IPS DF 6.9 (cell line): ENCODE data around the gene SYTL2.
"Not testable (repeated sequence)": the region's sequence is repeated elsewhere in the genome, so short reads cannot be mapped to it uniquely, and the experiment has no call there.

Experiments used
- DNase-seq: peaks from one replicate; pipeline ENCODE4 v3.0.0-alpha.2; 2013; ENCODE audit warnings: low read depth, low spot score
- H3K27ac ChIP-seq: one replicate; pipeline ENCODE4 v1.5.1; 2013; ENCODE audit warnings: low read length, control low read depth
- H3K27me3 ChIP-seq: 2 replicates; pipeline ENCODE4 v1.6.1; 2013; ENCODE audit warnings: mild to moderate bottlenecking, low read length; ENCODE audit not compliant: control insufficient read depth, insufficient read depth
- H3K36me3 ChIP-seq: 2 replicates; pipeline ENCODE4 v1.6.1; 2013; ENCODE audit warnings: low read length; ENCODE audit not compliant: control insufficient read depth, insufficient read depth
- H3K4me1 ChIP-seq: 2 replicates; pipeline ENCODE4 v1.6.1; 2013; ENCODE audit warnings: low read length; ENCODE audit not compliant: control insufficient read depth, insufficient read depth
- H3K4me3 ChIP-seq: 2 replicates; pipeline ENCODE4 v1.5.1; 2013; ENCODE audit warnings: mild to moderate bottlenecking, low read length
- H3K9me3 ChIP-seq: 2 replicates; pipeline ENCODE4 v1.6.1; 2013; ENCODE audit warnings: low read length, inconsistent platforms; ENCODE audit not compliant: control insufficient read depth, insufficient read depth
- WGBS: extraction: QIAGEN DNeasy Blood & Tissue Kit; methylation state at CpG from one replicate; pipeline ENCODE4 v1.1.7; 2013; ENCODE audit warnings: mixed read lengths, missing lambda C conversion rate; ENCODE audit not compliant: insufficient read length, insufficient coverage; 5-methylcytosine and 5-hydroxymethylcytosine counted together

The SYTL2 gene

GRCh38 chr11:85798361-85798760, 12.6 kb downstream of the SYTL2 start:
- no peaks in the 10 kb centered on the region for H3K36me3 ChIP-seq
- H3K27me3 ChIP-seq: no peaks in the 10 kb centered on the region
- H3K4me1 ChIP-seq: no peaks in the 10 kb centered on the region
- WGBS: no CpG with 5 or more reads among the region's 4 CpGs
- no peaks in the 10 kb centered on the region for H3K9me3 ChIP-seq
- H3K27ac ChIP-seq: no peak overlapping the region
- no peak overlapping the region for H3K4me3 ChIP-seq
- no peak for DNase-seq

GRCh38 chr11:85795712-85796487, 15.0 kb downstream of the SYTL2 start:
- no peak overlapping the region for H3K27ac ChIP-seq
- no peak for DNase-seq
- no CpG with 5 or more reads among the region's 4 CpGs for WGBS
- no peaks in the 10 kb centered on the region for H3K4me1 ChIP-seq
- H3K9me3 ChIP-seq: no peaks in the 10 kb centered on the region
- H3K4me3 ChIP-seq: no peak overlapping the region
- H3K27me3 ChIP-seq: no peaks in the 10 kb centered on the region
- no peaks in the 10 kb centered on the region for H3K36me3 ChIP-seq

DNA sequence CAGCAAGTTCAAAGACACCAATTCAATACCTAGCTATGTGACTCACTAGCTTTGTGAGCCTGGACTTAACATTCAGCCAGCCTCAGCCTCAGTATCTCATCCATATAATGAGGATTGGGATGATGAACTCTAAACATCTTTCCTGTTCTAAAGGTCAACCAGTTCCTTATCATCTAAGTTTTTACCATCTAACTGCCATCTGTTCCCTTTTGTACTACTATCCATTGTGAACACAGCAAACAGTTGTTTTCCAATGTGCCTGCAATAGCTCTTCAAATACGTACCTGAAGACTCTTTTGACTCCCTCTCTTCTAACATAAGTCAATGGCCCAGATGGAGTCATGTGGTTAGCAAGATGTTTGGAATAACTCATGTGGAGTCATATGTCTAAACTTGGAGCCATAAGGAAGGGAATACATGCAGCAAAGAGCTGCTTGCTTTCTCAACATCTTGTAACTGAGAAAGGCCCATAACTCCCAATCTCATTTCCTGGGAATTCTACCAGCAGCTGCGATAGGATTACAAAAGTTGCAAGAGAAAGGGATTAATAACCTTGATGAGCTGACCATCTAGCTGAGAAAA, 19.4 kb downstream of the SYTL2 start:
- no peak overlapping the region for H3K4me3 ChIP-seq
- no peaks in the 10 kb centered on the region for H3K9me3 ChIP-seq
- no peaks in the 10 kb centered on the region for H3K27me3 ChIP-seq
- H3K27ac ChIP-seq: no peak overlapping the region
- WGBS: no CpG with 5 or more reads among the region's 2 CpGs
- no peaks in the 10 kb centered on the region; the same call in 1 of the 2 replicates for H3K4me1 ChIP-seq
- no peak for DNase-seq
- H3K36me3 ChIP-seq: no peaks in the 10 kb centered on the region

DNA sequence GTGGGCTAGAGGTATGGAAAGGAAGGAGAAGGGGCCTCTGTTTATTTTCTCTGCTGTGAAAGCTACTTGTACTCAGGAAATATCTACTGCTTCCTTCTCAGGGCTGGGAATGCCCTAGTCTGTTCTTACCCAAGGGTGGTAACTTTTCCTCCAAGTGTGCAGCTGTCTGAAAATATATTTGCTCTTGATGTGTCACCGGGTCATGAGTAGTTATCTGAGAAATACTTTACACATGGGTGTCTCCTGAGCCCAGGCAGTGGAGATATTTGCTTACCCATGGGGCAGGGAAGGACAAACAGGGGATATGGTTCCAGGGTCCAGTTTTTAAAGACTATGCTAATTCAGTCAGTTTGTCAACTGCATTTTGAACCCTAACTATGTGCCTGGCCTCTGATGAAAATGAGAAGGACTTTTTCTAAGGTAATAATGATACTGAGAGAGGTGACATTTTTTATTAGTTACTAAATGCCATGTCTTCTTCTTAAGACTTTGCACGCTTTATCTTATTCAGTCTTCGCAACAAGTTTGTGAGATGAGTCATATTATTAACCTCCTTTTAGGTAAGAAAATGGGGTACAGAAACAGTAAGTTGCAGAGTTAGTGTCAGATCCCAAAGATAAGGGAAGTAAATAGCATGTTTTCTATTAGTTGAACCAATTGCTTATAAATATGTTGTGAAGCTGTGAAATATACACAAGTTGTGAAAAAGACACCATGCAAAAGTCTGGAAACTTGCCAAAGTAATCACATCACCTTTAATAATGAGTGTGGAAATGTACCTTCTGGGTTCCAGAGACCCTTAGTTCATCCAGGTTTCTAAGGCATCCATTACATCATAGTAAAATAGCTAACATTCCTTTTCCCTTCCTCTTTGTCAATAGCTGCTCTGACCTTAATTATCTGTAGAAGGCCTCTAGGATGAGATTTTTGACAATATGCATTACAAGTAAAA, 22.9 kb downstream of the SYTL2 start:
- Histone ChIP-seq H3K4me3 (no peak overlapping the region), H3K27me3 (no peaks in the 10 kb centered on the region), H3K27ac (no peak overlapping the region), H3K36me3 (no peaks in the 10 kb centered on the region), H3K4me1 (no peaks in the 10 kb centered on the region; the same call in 1 of the 2 replicates), H3K9me3 (no peaks in the 10 kb centered on the region)
- WGBS: no CpG with 5 or more reads among the region's 3 CpGs
- DNase-seq: no peak

DNA sequence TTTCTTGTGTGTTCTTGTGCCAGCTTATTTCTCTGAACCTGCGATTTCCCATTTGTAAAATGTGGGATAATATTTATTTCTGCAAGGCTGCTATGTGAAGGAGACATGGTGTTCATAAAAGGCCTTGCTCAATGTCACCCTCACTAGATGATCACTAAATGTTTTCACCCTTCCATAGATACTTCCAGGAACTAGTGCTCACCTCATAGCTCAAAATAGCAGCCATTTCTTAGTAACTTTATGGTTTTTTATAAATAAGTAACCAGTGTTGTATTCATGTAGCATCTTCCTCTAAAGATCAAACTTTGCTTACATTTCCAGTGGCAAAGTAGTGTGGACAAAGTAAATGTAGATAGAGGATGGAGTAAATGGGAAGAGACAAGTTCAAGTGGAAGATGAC, 23.8 kb downstream of the SYTL2 start:
- DNase-seq: no peak
- H3K27me3 ChIP-seq: no peaks in the 10 kb centered on the region
- H3K27ac ChIP-seq: no peak overlapping the region
- H3K9me3 ChIP-seq: no peaks in the 10 kb centered on the region
- H3K4me1 ChIP-seq: no peaks in the 10 kb centered on the region; the same call in 1 of the 2 replicates
- WGBS: no CpG with 5 or more reads among the region's 1 CpG
- no peaks in the 10 kb centered on the region for H3K36me3 ChIP-seq
- no peak overlapping the region for H3K4me3 ChIP-seq

GRCh38 chr11:85784480-85785265, 26.3 kb downstream of the SYTL2 start:
- H3K9me3 ChIP-seq: no peaks in the 10 kb centered on the region
- H3K27ac ChIP-seq: no peak overlapping the region
- no peaks in the 10 kb centered on the region for H3K27me3 ChIP-seq
- no peaks in the 10 kb centered on the region; the same call in 1 of the 2 replicates for H3K4me1 ChIP-seq
- no peaks in the 10 kb centered on the region for H3K36me3 ChIP-seq
- peak; percentile 31 for DNase-seq
- no CpG with 5 or more reads among the region's 6 CpGs for WGBS
- H3K4me3 ChIP-seq: no peak overlapping the region

- no CpG with 5 or more reads among the region's 1 CpG for WGBS
- H3K27ac ChIP-seq: no peak overlapping the region
- H3K36me3 ChIP-seq: no peaks in the 10 kb centered on the region
- H3K9me3 ChIP-seq: no peaks in the 10 kb centered on the region
- H3K4me3 ChIP-seq: no peak overlapping the region
- DNase-seq: no peak
- no peaks in the 10 kb centered on the region; the same call in 1 of the 2 replicates for H3K4me1 ChIP-seq
- H3K27me3 ChIP-seq: no peaks in the 10 kb centered on the region
Measured at GRCh38 chr11:85783758-85784157, 27.2 kb downstream of the SYTL2 start.

DNA sequence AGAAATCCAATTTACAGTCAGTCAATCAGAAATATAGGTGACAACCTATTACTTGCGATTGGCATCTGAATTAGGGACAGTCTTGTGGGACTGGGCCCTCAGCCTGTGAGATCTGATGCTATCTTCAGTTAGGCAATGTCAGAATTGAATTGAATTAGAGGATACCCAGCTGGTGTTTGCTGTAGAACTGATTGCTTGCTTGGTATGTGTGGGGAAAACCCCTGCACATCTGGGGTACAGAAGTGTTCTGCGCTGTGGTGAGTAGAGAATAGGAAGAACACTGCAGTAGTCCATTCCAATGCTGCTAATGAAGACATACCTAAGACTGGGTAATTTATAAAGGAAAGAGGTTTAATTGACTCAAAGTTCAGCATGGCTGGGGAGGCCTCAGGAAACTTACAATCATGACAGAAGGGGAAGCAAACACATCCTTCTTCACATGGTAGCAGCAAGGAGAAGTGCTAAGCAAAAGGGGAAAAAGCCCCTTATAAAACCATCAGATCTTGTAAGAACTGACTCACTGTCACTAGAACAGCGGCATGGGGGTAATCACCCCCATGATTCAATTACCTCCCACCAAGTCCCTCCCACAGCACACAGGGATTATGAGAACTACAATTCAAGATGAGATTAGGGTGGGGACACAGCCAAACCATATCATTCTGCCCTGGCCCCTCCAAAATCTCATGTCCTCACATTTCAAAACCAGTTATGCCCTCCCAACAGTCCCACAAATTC, 30.0 kb downstream of the SYTL2 start:
- not testable (repeated sequence) for H3K27ac ChIP-seq, H3K4me3 ChIP-seq, H3K4me1 ChIP-seq, H3K9me3 ChIP-seq, H3K36me3 ChIP-seq, DNase-seq, H3K27me3 ChIP-seq
- no CpG with 5 or more reads among the region's 3 CpGs for WGBS

- H3K27ac ChIP-seq: no peak overlapping the region
- no peaks in the 10 kb centered on the region for H3K9me3 ChIP-seq
- WGBS: no CpG with 5 or more reads among the region's 3 CpGs
- H3K4me1 ChIP-seq: peaks cover 2% of the 10 kb centered on the region; the same call in 1 of the 2 replicates
- H3K36me3 ChIP-seq: no peaks in the 10 kb centered on the region
- no peak for DNase-seq
- H3K27me3 ChIP-seq: no peaks in the 10 kb centered on the region
- H3K4me3 ChIP-seq: no peak overlapping the region
Measured at GRCh38 chr11:85779956-85780640, 30.8 kb downstream of the SYTL2 start.
